Vagina (tissue), 2 donors: Measurements from ENCODE around the gene SLC24A3.

Experiments used
- POLR2A ChIP-seq, 2 donors: fragments of 450-650 bp; IDR thresholded peaks; one replicate each; pipeline ENCODE4 v1.6.1; 2017; ENCODE audit warnings: antibody characterized with exemption in 2 of 2, mild to moderate bottlenecking in 2 of 2, moderate library complexity in 2 of 2
- POLR2AphosphoS5 ChIP-seq, 2 donors: sonication (generic); formaldehyde crosslinking; IDR thresholded peaks; one replicate each; pipeline ENCODE4 v1.9.0; 2017; ENCODE audit warnings: antibody characterized with exemption in 2 of 2, mild to moderate bottlenecking in 2 of 2, low read depth in 1 of 2; ENCODE audit not compliant: insufficient read depth in 1 of 2
- TF ChIP-seq, protein P1 (sequence below), 3 experiments: fragments of 450-650 bp in 2 of 3; fragments of 200-600 bp in 1 of 3; sonication (generic) in 1 of 3; IDR thresholded peaks; one replicate each; pipeline ENCODE4 v1.5.1; 2017 to 2019; ENCODE audit warnings: antibody characterized with exemption in 3 of 3, mild to moderate bottlenecking in 2 of 3, moderate library complexity in 2 of 3

DNA sequence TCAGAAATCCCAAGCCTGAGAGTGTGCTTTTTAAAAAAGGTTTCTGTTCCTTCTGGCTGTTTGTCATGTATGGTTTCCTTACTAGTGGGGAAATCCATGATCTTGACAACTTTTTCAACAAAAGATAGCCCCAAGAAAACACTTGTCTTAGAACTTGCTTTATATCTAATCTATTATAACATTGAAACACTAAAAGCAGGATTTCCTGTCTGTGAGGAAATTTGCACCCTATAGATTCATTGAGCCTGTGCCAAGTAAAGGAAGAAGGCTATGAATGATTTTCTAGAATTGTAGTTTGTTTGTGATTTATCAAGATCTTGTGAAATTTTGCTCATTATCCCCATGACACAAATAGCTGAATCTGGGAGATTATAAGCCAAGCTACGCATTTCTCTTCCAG is 307.0 kb downstream of the SLC24A3 start:
- TF ChIP-seq, protein P1, sequence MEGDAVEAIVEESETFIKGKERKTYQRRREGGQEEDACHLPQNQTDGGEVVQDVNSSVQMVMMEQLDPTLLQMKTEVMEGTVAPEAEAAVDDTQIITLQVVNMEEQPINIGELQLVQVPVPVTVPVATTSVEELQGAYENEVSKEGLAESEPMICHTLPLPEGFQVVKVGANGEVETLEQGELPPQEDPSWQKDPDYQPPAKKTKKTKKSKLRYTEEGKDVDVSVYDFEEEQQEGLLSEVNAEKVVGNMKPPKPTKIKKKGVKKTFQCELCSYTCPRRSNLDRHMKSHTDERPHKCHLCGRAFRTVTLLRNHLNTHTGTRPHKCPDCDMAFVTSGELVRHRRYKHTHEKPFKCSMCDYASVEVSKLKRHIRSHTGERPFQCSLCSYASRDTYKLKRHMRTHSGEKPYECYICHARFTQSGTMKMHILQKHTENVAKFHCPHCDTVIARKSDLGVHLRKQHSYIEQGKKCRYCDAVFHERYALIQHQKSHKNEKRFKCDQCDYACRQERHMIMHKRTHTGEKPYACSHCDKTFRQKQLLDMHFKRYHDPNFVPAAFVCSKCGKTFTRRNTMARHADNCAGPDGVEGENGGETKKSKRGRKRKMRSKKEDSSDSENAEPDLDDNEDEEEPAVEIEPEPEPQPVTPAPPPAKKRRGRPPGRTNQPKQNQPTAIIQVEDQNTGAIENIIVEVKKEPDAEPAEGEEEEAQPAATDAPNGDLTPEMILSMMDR (IDR thresholded peaks at IDR 0.05): no peak
- TF ChIP-seq POLR2A (IDR thresholded peaks at IDR 0.05) (no peak), POLR2AphosphoS5 (IDR thresholded peaks at IDR 0.05; ENCODE audit: insufficient read depth in 1 of 2, low read depth in 1 of 2) (no peak)
